CD8-positive, alpha-beta memory T cell (primary cell): ENCODE data around the gene NDUFB4. TPM values are rescaled to one million over a fixed set of nuclear protein-coding genes. Genes with fewer than 3 reads are reported as not detected.

Experiments
- CTCF ChIA-PET: fragments of 350-600 bp; sonication (Branson Sonifier 250); formaldehyde crosslinking; loops from one replicate; lab custom pipeline; 2021; ENCODE audit warnings: antibody characterized with exemption; lab: Charles Lee
- POLR2A ChIA-PET: fragments of 350-600 bp; sonication (Branson Sonifier 250); formaldehyde crosslinking; loops from one replicate; lab custom pipeline; 2021; ENCODE audit warnings: antibody characterized with exemption; lab: Charles Lee
- DNase-seq, 5 donors: peaks; one replicate each; pipeline versions ENCODE4 v3.0.0 to v3.0.0-alpha.2; 2020 to 2022; ENCODE audit warnings: mixed read lengths in 1 of 5
- H3K27ac ChIP-seq: one replicate; pipeline ENCODE4 v1.7.0; 2013; ENCODE audit warnings: low read depth, mild to moderate bottlenecking, low read length, moderate library complexity
- H3K27me3 ChIP-seq: 2 replicates; pipeline ENCODE4 v1.7.0; 2013; ENCODE audit warnings: low read length, mild to moderate bottlenecking; ENCODE audit not compliant: insufficient read depth, poor library complexity, severe bottlenecking
- H3K36me3 ChIP-seq: 2 replicates; pipeline ENCODE4 v1.7.0; 2013; ENCODE audit warnings: mild to moderate bottlenecking, low read length, moderate library complexity; ENCODE audit not compliant: insufficient read depth
- H3K4me1 ChIP-seq: 2 replicates; pipeline ENCODE4 v1.7.0; 2013; ENCODE audit warnings: mild to moderate bottlenecking, low read length, moderate library complexity; ENCODE audit not compliant: insufficient read depth
- H3K4me3 ChIP-seq: 2 replicates; pipeline ENCODE4 v1.7.0; 2013; ENCODE audit warnings: mild to moderate bottlenecking, low read length
- H3K9me3 ChIP-seq: 2 replicates; pipeline ENCODE4 v1.7.0; 2013; ENCODE audit warnings: mild to moderate bottlenecking, low read length
- H3K27ac Mint-ChIP-seq, 8 donors: one replicate each; pipeline ENCODE4 v1.8.0; 2020 to 2021; ENCODE audit warnings: mixed read lengths in 8 of 8, mild to moderate bottlenecking in 6 of 8, inconsistent platforms in 3 of 8, moderate library complexity in 3 of 8
- H3K27me3 Mint-ChIP-seq, 2 donors: one replicate each; pipeline ENCODE4 v1.8.0; 2020 to 2021; ENCODE audit warnings: mixed read lengths in 2 of 2, mild to moderate bottlenecking in 1 of 2, moderate library complexity in 1 of 2
- H3K36me3 Mint-ChIP-seq, 3 donors: one replicate each; pipeline ENCODE4 v1.8.0; 2020 to 2021; ENCODE audit warnings: mixed read lengths in 3 of 3, inconsistent platforms in 1 of 3, mild to moderate bottlenecking in 1 of 3
- H3K4me1 Mint-ChIP-seq, 3 donors: one replicate each; pipeline ENCODE4 v1.8.0; 2020 to 2021; ENCODE audit warnings: mixed read lengths in 3 of 3, inconsistent platforms in 1 of 3, mild to moderate bottlenecking in 1 of 3
- H3K4me3 Mint-ChIP-seq, 7 donors: one replicate each; pipeline ENCODE4 v1.8.0; 2020 to 2021; ENCODE audit warnings: mixed read lengths in 7 of 7, mild to moderate bottlenecking in 6 of 7, moderate library complexity in 4 of 7, inconsistent platforms in 2 of 7
- H3K9me3 Mint-ChIP-seq, 5 donors: one replicate each; pipeline ENCODE4 v1.8.0; 2020 to 2022; ENCODE audit warnings: mixed read lengths in 5 of 5, mild to moderate bottlenecking in 3 of 5, moderate library complexity in 2 of 5, inconsistent platforms in 1 of 5
- polyA plus RNA-seq: library from polyadenylated mRNA; unstranded; fragments of 300-500 nt; fragmentation: Illumina TruSeq; gene quantifications from one replicate; pipeline ENCODE4 v1.2.3, GENCODE V29; 2021
- total RNA-seq, 2 experiments: library from RNA; stranded (reverse); gene quantifications; one replicate each; pipeline ENCODE4 v1.2.3, GENCODE V29; 2021

NDUFB4 gene
- total and polyA plus RNA-seq, 3 experiments from 2014 or later: 102 to 263 (median 103) TPM

DNA sequence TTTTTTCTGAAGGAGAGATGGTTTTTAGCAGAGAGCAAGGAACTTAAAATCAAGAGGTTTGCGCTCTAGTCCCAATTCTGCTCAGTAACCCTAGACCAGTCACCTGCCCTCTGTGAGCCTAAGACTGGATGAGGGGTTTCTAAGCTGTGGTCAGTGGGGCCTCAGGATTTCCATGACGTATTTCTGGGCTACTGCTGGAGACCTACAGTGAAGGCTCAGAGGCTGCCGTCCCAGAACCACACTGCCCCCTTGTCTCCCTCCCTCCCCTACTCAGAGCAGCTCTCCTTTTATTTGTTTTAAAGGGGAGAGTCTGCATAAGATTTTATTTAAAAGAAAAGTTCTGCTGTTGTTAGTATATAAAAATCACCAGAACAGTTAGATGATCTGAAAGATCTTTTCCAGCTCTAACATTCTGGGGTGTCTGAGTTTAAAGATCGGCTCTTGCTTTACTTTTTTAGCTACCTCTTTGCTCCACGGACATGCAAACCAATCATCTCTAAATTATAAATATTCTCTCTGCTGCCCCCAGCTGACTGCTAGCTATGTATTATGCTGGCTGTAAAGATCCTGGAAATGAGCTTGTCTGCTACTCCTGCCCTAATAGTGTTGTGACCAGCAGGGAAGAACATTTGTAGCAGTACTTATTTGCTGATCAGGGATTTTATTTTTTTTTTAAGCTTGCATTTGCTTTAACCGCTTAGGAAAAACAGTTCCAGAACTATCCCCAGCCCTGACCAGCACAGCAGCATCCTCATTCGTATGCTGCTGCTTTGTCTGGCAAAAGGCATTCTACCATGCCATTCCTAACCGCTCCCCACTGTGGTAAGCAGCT, 28.6 kb upstream of the NDUFB4 start:
- POLR2A ChIA-PET: no interaction called here
- Histone ChIP-seq H3K27me3 (no peaks in the 10 kb centered on the region), H3K36me3 (no peaks in the 10 kb centered on the region), H3K27ac (no peak overlapping the region), H3K4me3 (no peak overlapping the region), H3K9me3 (no peaks in the 10 kb centered on the region), H3K4me1 (no peaks in the 10 kb centered on the region)
- Mint-ChIP-seq H3K4me3 (peak overlapping the region in 5 of 7 donors; percentile 29 to 69 (median 44)), H3K27me3 (peaks cover 6 to 36% of the 10 kb centered on the region in 2 donors), H3K9me3 (no peaks in the 10 kb centered on the region), H3K36me3 (no peaks in the 10 kb centered on the region), H3K4me1 (peaks cover 4 to 5% (median 4%) of the 10 kb centered on the region in 3 donors), H3K27ac (peak overlapping the region in 4 of 8 donors; percentile 13 to 40 (median 32))
- CTCF ChIA-PET: interaction anchor here (0.7 to 14.4 kb wide), 7 partner anchors 9 to 247 kb away, joined by 3 to 186 read pairs (median 3); partner anchors contain the start of gene NDUFB4
- DNase-seq: no peak

DNA sequence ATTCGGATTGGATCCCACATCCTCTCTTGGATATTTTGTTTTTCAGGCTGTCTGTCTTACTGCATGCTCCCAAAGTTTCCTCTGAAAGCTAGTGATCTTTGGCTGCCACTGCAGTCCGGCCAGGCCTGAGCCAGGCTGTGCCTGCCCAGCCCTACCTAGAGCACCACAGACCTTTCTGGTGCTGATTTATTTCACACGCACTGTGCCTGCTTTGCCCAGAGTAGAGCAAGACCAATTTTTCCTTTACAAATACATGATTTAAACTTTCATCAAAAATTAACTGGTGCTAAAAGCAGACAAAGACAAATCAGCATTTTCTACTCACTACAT, 28.0 kb upstream of the NDUFB4 start:
- H3K4me1 Mint-ChIP-seq: peaks cover 4 to 5% (median 4%) of the 10 kb centered on the region in 3 donors
- no peaks in the 10 kb centered on the region for H3K36me3 Mint-ChIP-seq
- ChIA-PET POLR2A (no interaction called here), CTCF (interaction anchor here (1.1 to 14.4 kb wide), 6 partner anchors 9 to 224 kb away, joined by 3 to 186 read pairs (median 7); partner anchors contain the start of gene NDUFB4)
- no peaks in the 10 kb centered on the region for H3K36me3 ChIP-seq
- no peaks in the 10 kb centered on the region for H3K27me3 ChIP-seq
- H3K27me3 Mint-ChIP-seq: peaks cover 6 to 36% of the 10 kb centered on the region in 2 donors
- no peak overlapping the region for H3K4me3 ChIP-seq
- no peaks in the 10 kb centered on the region for H3K9me3 Mint-ChIP-seq
- H3K9me3 ChIP-seq: no peaks in the 10 kb centered on the region
- DNase-seq: no peak
- H3K4me1 ChIP-seq: no peaks in the 10 kb centered on the region
- no peak overlapping the region for H3K27ac Mint-ChIP-seq
- no peak overlapping the region for H3K4me3 Mint-ChIP-seq
- no peak overlapping the region for H3K27ac ChIP-seq

DNA sequence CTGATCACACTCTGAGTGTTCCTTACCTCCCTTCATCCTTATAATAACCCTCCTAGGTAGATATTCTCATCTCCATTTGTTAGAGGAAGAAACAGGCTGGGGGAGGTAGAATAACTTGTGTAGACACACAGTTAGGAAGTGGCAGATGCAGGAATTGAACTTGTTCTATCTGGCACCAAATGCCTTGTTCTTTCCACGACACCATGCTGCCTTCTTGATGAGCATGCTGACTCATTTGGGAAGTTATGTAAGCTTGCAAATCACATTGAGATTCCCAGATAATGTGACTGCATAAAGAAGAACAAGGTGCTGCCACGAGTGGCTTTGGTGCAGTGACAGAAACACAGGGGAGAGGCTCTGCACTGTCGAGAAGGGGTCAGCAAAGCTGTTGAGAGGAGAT, 27.5 kb upstream of the NDUFB4 start:
- Mint-ChIP-seq H3K4me1 (peaks cover 4 to 5% (median 4%) of the 10 kb centered on the region in 3 donors), H3K27ac (no peak overlapping the region), H3K4me3 (no peak overlapping the region), H3K9me3 (no peaks in the 10 kb centered on the region), H3K36me3 (no peaks in the 10 kb centered on the region), H3K27me3 (peaks cover 6 to 35% of the 10 kb centered on the region in 2 donors)
- Histone ChIP-seq H3K4me1 (no peaks in the 10 kb centered on the region), H3K36me3 (no peaks in the 10 kb centered on the region), H3K9me3 (no peaks in the 10 kb centered on the region), H3K27me3 (no peaks in the 10 kb centered on the region), H3K27ac (no peak overlapping the region), H3K4me3 (no peak overlapping the region)
- no peak for DNase-seq
- ChIA-PET CTCF (interaction anchor here (0.7 to 14.4 kb wide), 4 partner anchors 10 to 224 kb away, joined by 3 to 186 read pairs (median 13); partner anchors contain the start of gene NDUFB4), POLR2A (no interaction called here)

DNA sequence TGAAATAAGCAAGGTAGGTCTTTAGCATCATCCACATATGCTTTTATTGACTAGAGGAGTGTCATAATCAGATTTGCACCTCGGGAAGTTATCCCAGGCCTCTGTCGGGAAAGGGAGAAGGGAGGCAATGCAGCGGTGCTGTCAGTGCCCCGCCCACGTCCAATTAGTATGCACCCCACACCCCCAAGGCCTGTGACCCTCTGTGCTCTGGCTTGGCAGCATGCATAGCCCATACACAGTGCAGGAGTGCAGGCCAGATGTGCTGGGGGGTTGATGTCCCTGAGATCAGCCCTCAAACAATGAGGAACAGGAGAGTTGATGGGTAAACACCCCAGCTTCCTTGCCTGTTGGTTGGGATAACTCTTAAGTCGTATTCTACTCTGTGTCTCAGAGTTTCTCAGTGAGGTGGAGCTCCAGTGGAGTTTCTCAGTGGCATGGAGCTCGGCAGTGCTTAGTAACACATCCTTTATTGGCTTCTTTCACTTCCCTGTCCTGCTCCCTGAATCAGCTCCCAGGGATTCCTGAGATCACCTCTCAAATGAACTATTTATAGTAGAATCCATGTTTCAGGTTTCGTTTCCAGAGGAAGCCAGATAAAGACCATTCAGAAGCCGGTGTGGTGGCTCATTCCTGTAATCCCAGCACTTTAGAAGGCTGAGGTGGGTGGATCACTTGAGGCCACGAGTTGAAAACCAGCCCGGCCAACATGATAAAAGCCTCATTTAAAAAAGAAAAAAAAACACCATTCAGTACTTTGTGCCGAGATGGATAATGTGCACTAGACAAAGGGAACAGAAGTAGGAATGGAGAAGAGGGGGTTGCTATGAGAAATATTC, 26.7 kb upstream of the NDUFB4 start:
- no peak overlapping the region for H3K27ac Mint-ChIP-seq
- Histone ChIP-seq H3K36me3 (no peaks in the 10 kb centered on the region), H3K27ac (no peak overlapping the region), H3K9me3 (no peaks in the 10 kb centered on the region), H3K27me3 (no peaks in the 10 kb centered on the region), H3K4me3 (no peak overlapping the region), H3K4me1 (no peaks in the 10 kb centered on the region)
- peaks cover 7 to 39% of the 10 kb centered on the region in 2 donors for H3K27me3 Mint-ChIP-seq
- POLR2A ChIA-PET: no interaction called here
- H3K36me3 Mint-ChIP-seq: no peaks in the 10 kb centered on the region
- H3K4me3 Mint-ChIP-seq: no peak overlapping the region
- peaks cover 0 to 3% (median 0%) of the 10 kb centered on the region in 5 donors for H3K9me3 Mint-ChIP-seq
- peaks cover 4 to 5% (median 4%) of the 10 kb centered on the region in 3 donors for H3K4me1 Mint-ChIP-seq
- DNase-seq: no peak
- CTCF ChIA-PET: interaction anchor here (0.7 to 14.4 kb wide), 4 partner anchors 10 to 223 kb away, joined by 3 to 186 read pairs (median 9); partner anchors contain the start of gene NDUFB4

DNA sequence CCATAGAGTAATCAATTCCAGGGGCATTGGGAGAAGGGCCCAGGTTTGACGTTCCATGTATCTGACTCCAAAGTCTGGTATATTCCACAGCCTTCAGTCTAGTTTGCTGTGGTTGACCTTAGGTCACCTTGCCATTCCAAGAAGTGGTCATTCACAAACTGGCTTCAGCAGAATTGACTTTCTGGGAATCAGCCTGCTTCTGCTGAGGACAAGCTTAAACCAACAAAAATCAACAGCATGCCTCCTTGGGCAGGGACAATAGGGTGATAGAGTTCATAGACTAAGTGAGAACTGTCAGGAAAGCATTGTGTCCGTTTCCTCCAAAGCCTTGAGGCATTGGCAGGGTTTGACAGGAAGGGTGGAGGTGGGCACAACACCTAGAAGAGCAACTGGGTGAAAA, 24.1 kb upstream of the NDUFB4 start:
- Histone ChIP-seq H3K27me3 (no peaks in the 10 kb centered on the region), H3K4me3 (no peak overlapping the region), H3K27ac (peak overlapping the region; percentile 19), H3K9me3 (no peaks in the 10 kb centered on the region), H3K4me1 (no peaks in the 10 kb centered on the region), H3K36me3 (no peaks in the 10 kb centered on the region)
- H3K9me3 Mint-ChIP-seq: peaks cover 0 to 3% (median 0%) of the 10 kb centered on the region in 5 donors
- H3K27me3 Mint-ChIP-seq: peaks cover 7 to 39% of the 10 kb centered on the region in 2 donors
- H3K27ac Mint-ChIP-seq: no peak overlapping the region
- H3K4me1 Mint-ChIP-seq: peaks cover 4 to 5% (median 4%) of the 10 kb centered on the region in 3 donors
- POLR2A ChIA-PET: interaction anchor here (0.7 kb wide), 1 partner anchor 57 kb away, joined by 8 read pairs; no protein-coding TSS in a partner anchor
- H3K36me3 Mint-ChIP-seq: no peaks in the 10 kb centered on the region
- H3K4me3 Mint-ChIP-seq: no peak overlapping the region
- DNase-seq: no peak
- CTCF ChIA-PET: no interaction called here

DNA sequence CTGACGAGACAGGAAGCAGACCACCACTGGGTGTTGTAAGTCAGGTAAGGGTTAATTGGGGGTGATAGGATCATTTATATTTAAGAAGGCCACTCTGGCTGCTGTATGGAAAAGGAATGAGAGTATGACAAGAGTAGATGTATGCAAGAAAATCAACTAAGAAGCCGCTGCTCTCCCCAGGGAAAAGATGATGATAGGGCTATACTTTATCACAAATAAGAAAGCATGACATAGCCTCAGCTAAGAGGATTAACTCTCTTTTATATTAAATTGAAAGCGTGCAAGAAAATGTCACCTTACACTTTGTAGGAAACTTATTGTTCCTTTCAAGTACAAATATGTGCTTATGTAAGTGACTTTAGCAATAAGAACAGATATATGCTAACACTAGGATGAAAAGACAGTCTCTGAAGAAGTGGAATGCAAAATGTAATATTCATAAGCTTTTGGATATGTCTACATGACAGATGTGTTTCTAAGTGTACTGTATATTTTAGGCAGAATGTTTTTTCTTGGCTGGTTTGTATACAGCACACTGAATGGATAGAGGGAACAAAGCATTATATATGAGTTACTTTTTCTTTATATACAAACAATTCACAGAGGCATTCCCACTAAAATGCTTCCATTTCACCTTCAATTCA, 8.7 kb upstream of the NDUFB4 start:
- no peak overlapping the region for H3K4me3 ChIP-seq
- H3K36me3 Mint-ChIP-seq: peaks cover 0 to 1% (median 0%) of the 10 kb centered on the region in 3 donors
- H3K4me1 Mint-ChIP-seq: no peaks in the 10 kb centered on the region
- no peak overlapping the region for H3K27ac ChIP-seq
- H3K4me1 ChIP-seq: no peaks in the 10 kb centered on the region
- no peak overlapping the region for H3K4me3 Mint-ChIP-seq
- H3K36me3 ChIP-seq: no peaks in the 10 kb centered on the region
- H3K27me3 ChIP-seq: no peaks in the 10 kb centered on the region
- DNase-seq: no peak
- POLR2A ChIA-PET: no interaction called here
- CTCF ChIA-PET: no interaction called here
- no peak overlapping the region for H3K27ac Mint-ChIP-seq
- peaks cover 0 to 2% (median under 1%) of the 10 kb centered on the region in 5 donors for H3K9me3 Mint-ChIP-seq
- H3K9me3 ChIP-seq: no peaks in the 10 kb centered on the region
- peaks cover 3 to 9% of the 10 kb centered on the region in 2 donors for H3K27me3 Mint-ChIP-seq

DNA sequence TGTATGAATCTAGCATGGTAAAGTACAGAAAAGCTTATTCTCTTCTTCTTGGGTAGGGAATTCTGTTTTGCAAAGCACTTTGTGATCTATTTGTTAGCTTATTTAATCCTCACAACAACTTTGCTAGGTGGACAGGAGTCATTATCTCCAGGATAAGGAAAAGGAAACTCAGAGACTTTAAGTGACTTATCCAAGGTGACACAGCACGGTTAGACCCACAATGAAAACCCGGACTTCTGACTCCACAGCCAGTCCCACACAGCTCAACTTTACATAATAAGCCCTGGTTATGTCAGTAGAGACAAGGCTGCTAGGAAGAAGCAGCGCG, 384 bp upstream of the NDUFB4 start:
- DNase-seq: no peak
- peak overlapping the region; percentile 58 for H3K27ac ChIP-seq
- Mint-ChIP-seq H3K4me3 (peak overlapping the region in 6 of 7 donors; percentile 86 to 99 (median 90)), H3K36me3 (peaks cover 0 to 23% (median 0%) of the 10 kb centered on the region in 3 donors), H3K9me3 (peaks cover 0 to 1% (median 0%) of the 10 kb centered on the region in 5 donors), H3K27me3 (peaks cover 0 to 2% of the 10 kb centered on the region in 2 donors), H3K4me1 (peaks cover 7 to 10% (median 9%) of the 10 kb centered on the region in 3 donors), H3K27ac (peak overlapping the region in 7 of 8 donors; percentile 96 to 100 (median 98))
- peaks cover 6% of the 10 kb centered on the region for H3K36me3 ChIP-seq
- POLR2A ChIA-PET: interaction anchor here (1.0 to 1.6 kb wide), 6 partner anchors 124 to 1097 kb away, joined by 3 to 12 read pairs (median 5); partner anchors contain the start of genes GTF2E1, LRRC58, RABL3 and TIMMDC1
- H3K27me3 ChIP-seq: no peaks in the 10 kb centered on the region
- no peaks in the 10 kb centered on the region for H3K9me3 ChIP-seq
- CTCF ChIA-PET: interaction anchor here (1.0 to 1.7 kb wide), 13 partner anchors 27 to 199 kb away, joined by 3 to 22 read pairs (median 4); partner anchors contain the start of genes GTF2E1 and RABL3
- peak overlapping the region; percentile 99 for H3K4me3 ChIP-seq
- H3K4me1 ChIP-seq: peaks cover 35% of the 10 kb centered on the region
